Dermis blood vessel endothelial cell (primary cell): Measurements from ENCODE around the gene TCF3. TPM values are rescaled to one million over a fixed set of nuclear protein-coding genes. Genes with fewer than 3 reads are reported as not detected.
"Not testable (repeated sequence)": the region's sequence is repeated elsewhere in the genome, so short reads cannot be mapped to it uniquely, and the experiment has no call there.

ENCODE experiments used
- DNase-seq: peaks from one replicate; pipeline ENCODE4 v3.0.0; 2010
- total RNA-seq: library from RNA; depleted of rRNA; stranded (reverse); fragments of >200 nt; gene quantifications from 2 replicates; pipeline ENCODE4 v1.2.3, GENCODE V29; 2014

TCF3 gene
- total RNA-seq, result 94.1 and 144 TPM in 2 replicates

DNA sequence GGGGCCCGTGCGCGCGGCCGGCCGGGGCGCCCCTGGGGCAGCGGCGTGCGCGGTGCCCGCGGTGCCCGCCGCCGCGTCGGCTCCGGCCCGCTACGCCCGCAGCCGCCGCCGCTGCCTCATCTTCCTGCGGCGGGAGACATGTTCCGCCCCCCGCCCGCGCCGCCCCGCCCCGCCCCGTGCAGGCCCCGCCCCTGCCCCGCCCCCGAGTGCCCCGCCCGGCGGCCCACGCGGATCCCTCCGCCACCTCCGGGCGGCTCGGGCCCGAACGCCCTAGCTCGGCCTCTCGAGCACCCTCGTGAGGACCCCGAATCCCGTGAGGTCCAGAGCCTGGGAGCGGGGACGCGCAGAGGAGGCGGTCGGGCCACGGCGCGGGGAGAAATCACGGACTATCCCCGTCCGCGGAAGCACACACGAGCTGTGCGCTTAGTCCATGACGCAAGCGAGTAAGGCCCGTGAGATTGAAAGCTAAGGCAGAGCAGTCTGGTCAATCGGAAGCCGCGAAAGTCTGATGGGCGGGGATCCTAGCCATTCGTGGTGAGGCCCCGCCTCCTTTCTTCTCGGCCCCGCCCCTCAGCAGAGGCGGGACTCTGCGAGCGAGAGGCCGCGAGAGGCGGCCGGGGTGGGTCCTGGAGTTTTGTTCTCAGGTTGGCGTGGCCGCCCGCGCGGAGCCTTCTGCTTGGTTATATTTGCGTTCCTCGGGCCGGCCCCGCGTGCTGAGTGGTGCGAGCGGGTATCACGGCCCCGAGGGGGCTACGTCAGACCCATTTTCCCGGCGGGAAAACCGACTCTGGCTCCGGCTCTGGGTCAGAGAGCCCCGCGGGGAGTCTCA is at the start of gene TCF3:
TCF3 (minus strand) TSS at position 145 of the 829 bp plus-strand sequence. CDS start 2,367 bp downstream, outside the sequence.
- peak; percentile 99 for DNase-seq

DNA sequence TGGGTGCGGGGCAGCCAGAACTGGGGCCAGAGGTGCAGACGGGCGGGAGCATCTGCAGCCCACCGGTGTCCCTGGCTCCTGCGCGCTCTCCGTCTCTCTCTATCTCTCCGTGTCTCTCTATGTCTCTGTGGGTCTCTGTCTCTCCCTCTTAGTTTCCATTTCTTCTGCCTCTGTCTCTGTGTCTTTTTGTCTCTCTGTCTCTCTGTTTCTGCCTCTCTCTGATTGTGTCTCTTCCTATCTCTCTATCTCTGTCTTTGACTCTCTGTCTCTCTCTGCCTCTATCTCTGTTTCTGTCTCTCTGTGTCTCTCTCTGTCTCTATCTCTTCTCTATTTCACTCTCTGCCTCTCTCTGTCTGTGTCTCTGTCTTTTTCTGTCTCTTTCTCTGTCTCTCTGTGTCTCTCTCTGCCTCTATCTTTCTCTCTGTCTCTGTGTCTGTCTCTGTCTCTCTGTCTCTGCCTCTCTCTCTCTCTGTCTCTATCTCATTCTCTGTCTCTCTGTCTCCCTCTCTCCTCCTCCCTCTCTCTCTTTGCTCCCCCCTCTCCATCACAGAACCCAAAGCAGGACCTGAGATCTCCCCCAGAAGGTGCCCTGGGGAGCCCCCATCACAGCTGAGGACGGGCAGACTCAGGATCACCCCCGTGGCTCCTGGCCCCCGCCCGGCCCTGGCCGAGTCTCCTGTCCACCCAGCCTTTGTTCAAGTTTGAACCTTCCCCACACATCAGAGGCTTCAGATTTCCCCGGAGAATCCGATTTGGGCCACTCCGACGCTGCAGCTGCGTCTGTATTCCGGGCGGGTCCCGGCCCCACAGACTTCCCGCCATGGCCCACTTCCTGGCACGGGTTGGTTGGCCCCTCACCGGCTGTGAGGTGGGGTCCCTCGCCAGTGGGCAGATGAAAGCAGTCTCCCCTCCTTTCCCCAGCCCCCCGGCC is 48.6 kb upstream of the TCF3 start:
- DNase-seq, result no peak

DNA sequence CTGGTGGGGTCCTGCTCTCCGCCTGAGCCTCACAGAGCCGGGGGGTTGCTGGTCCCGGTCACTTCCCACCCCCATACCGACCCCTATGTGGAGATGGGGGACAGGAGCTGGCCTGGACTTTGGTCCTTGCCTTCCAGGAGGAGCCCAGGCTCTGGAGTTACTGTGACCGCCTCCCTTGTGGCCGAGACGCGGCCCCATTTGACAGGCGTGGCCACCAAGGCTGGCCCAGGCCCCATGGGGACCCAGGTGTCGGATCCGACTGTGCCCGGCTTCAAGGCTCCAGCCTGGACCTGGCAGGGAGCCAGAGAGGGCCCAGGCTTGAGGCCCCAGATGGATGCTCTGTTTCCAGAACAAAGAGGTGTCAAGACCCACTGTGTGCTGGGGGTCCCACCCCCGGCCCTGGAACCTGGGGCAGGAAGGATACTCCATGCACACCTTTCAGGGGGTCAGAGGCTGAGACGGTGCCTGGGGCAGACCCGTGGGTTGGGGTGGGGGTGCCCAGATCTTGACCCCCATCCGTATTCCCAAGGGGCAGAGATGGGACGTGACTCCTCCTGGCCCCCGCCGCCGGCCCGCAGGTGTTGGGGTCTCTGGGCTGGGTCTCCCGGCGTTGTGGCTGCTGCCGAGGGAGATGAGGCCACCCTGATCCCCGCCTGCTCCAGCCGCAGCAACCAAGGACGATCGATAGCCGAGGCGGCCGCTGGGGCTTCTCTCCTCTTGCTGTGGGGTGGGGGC is 47.8 kb upstream of the TCF3 start:
- no peak for DNase-seq

DNA sequence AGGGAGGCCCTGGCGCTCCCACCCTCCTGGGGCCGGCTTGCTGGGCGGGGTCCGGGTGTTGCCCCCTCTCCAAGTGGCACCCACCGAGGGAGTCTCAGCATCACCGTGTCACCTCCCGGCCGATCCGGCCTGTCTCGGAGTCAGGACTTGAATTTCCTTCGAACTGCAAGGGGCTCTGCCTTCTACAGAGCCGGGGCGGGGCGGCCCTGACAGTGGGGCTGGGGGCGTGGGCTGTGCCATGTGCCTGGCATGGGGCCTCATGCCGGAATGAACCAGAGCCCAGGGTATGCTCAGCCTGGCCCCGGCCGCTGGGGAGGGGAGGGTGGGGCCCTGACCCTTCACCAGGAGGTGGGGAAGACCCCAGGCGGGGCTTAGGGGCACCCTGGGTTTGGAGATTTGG is 47.0 kb upstream of the TCF3 start:
- no peak for DNase-seq

DNA sequence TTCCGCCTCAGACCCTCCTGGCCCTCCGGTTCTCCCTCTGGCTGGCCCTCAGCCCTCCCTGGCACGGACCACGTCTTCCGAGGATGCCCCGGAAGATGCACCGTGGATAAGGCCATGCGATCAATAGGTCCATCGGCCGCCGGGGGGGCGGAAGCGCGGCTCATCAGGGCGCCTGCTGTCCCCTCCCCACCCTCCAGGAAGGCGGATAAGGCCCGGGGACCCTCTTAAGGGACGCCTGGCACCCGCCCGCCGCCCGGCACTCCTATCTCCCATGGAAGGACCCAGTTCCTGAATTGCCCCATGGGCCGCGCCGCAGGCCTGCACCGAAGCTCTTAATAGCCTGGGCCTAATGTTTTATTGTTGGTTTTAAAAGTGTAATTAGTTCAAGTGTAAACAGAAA is 46.2 kb upstream of the TCF3 start:
- DNase-seq, result no peak

DNA sequence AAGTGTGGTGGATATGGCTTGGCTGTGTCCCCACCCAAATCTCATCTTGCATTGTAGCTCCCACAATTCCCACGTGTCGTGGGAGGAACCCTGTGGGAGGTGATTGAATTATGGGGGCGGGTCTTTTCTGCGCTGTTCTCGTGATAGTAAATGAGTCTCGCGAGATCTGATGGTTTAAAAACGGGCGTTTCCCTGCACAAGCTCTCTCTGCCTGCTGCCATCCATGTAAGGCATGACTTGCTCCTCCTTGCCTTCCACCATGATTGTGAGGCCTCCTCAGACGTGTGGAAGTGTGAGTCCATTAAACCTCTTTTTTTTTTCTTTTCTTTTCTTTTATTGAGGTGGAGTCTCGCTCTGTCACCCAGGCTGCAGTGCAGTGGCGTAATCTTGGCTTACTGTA is 43.1 kb upstream of the TCF3 start:
- DNase-seq, result not testable (repeated sequence)

DNA sequence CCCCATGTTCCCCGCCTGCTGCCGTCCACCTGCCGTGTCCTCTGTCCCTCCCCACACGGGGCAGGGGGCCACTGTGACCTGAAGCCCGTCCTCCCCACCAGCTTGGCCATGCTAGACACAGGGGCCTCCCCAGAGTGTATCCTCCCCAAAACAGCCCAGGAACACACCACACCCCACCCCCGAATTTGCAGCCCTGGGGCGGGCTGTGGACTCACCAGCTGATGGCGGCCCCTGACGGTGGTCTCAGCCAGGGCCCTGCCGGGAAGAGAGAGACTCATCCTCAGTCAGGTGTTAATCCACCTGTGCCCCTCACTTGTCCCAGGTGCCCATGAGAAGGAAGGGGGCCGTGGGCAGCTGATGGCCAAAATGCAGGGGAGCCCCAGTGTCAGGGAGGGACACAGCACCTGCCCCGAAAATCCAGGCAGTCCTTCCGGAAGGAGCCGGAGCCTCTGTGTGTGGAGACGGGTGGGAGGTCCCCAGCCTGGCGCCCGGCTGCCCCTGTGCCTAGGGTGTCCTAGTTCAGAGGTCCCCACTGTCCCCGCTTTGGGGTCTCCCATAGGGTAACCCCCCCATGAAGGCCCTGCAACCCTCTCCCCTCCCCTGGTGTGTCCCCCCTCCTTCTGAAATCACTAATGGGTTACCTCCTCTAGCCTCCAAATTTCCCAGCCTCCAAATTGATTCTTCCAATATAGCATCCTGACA is 39.3 kb upstream of the TCF3 start:
- no peak for DNase-seq

DNA sequence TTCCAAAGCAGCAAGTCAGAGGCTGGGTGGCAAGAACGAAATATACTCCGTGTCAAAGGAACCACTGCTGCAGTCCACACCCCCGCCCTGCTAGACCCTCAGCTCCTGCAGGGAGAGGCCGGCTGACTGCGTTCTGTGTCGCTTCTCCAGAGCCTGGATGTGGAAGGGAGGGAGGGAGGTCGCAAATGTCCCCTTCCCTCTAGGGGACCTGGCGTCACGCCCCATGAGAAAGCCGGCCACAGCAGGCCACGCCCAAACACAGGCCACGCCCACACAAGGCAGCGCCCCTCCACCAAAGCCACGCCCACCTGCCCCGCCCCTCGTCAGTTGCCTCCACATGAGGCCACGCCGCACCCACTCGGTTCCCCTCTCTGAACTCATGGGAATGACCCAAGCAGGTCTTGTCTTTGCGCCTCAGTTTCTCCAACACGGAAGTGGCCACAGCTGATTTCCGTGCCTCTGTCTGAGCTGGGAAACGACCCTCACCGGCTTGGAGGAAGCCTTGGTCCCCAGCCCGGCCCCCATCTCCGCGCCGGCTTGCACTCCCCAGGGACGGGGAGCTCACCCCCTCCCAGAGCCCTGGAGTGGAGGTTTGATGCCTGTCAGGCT is 38.4 kb upstream of the TCF3 start:
- peak; percentile 23 for DNase-seq

DNA sequence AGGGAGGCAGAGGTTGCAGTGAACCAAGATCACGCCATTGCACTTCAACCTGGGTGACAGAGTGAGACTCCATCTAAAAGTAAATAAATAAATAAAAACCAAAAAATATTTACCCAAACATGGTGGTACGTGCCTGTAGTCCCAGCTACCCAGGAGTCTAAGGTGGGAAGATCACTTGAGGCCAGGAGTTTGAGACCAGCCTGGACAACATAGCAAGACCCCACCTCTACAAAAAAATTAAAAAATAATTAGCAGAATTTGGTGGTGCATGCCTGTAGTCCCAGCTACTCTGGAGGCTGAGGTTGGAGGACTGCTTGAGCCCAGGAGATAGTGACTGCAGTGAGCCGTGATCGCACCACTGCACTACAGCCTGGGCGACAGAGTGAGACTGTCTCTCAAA is 33.4 kb upstream of the TCF3 start:
- not testable (repeated sequence) for DNase-seq

DNA sequence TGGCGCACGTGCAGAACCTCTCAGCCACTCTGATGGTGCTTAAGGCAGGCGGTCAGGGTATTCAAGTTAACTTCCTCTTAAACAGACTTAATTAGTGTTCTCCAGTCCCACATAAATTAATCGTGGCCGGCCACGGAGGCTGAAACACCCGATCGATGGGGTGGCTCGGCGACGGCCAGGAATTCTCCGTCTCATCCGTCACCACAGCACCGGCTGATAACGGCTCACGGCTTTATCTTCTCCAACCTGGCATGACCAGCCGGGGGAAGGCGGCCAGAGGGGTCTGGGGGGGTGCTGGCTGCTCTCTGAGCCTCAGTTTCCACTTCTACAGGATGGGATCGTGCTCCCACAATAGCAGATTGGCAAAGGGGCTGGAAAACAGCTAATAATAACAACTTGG is 32.6 kb upstream of the TCF3 start:
- DNase-seq, result no peak

DNA sequence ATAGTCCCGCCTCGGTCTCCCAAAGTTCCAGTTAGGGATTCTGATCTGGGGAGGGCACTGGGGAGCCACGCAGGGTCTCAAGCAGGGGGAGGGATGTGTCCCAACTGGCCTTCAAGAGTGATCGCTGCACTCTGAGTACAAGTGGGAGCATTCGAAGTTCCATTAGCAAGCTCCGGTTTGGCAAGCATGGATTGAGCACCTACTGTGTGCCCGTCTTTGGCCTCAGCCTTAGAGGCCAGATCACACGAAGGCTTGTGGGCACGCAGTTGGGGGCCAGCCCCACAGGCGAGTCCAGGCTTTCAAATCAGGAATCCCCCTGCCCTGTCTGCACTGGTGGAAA is 32.1 kb upstream of the TCF3 start:
- no peak for DNase-seq

DNA sequence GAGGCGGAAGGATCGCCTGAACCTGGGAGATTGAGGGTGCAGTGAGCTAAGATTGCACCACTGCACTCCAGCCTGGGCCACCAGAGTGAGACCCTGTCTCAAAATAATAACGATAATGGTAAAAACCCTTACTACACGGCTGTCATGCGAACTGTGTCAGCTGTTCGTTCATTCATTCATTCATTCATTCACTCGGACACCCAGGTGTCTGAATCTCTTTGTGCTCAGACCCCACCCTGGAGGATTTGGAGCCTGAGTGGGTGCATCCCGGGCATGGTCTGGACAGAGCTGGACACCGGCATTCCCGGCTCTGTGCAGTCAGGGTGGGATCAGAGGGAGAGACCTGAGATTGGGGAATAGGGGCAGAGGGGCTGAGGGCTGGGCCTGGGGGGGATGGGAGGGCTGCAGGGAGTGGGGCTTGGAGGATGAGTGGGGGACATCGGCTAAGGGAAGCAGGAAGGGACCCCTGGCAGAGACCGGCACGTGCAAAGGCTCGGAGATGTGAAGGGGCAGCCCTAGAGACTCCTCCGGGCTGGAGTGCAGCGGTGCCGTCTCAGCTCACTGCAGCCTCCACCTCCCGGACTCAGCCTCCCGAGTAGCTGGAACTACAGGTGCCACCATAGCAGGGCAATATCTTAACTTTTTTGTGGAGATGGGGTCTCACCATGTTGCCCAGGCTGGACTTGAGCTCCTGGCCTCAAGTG is 31.6 kb upstream of the TCF3 start:
- DNase-seq, result no peak

DNA sequence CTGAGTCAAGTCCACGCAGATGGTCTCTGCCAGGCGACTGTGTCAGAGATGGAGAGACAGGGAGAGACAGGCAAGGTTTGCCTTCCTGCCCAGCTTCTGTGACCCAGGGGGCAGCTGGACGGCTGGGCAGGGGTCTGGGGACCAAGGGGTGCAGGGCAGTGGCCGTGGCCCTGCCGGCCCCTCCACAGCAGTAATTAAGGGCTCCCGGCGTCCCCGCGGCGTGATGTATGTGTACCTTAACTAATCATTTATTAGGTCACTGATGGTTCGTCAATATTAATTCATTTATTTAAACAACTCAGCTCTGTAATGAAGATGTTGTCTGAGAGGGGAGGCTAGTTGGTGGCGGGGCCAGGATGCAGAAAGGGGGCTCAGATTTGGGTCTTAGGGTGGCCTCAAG is 28.6 kb upstream of the TCF3 start:
- no peak for DNase-seq

DNA sequence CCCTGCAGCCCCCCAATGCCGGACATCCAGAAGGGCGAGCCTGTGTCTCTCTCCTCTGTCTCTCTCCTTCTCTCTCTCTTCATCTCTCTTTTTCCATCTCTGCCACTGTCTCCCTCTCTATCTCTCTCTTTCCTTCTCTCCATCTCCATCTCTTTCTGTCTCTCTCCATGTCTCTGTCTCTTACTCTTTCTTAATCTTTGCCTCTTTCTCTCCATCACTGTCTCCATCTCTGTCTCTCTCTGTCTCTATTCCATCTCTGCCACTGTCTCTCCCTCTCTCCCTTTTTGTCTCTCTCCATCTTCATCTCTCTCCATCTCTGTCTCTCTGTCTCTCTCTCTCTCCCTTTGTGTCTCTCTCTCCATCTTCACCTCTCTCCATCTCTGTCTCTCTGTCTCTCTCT is 25.7 kb upstream of the TCF3 start:
- DNase-seq, result no peak

DNA sequence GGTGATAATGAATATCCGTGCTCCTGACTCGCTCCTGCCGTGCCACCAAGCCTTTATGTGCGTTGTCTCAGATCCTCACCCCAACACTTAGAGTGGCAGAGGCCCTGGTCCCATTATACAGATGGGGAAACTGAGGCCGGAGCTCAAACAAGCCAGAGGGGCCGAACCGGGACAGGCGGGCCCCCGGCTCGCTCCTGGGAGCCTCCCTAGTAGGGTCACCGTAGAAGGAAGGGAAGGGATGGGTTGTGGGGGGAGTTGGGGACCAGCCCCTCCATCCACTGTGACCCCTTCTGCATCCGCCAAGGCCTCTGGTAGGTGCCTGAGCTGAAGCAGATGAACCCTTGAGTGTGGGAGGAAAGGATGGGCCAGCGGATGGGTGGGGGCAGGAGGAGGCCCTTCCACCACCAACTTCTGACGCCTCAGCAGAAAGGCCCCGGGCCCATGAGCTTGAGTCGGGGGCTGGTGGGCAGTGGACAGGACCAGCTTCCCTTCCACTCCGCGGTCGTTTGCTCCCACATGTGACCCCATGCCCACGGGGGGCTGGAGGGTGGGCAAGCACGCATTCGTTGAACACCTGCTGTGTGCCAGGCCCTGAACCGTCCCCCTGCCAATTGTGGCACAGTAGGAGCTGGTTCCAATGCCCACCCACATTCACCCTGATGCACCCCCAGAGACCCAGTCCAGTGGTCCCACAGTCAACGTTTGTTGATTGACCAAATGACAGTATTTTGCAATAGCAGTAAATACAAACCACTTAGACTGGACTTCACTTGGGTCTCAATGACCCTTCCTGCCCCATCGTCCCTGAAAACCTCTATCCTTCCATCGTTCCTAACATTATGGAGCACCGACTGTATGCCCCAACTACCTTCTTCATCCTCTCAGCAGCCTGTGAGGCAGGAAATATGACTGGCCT is 24.2 kb upstream of the TCF3 start:
- DNase-seq, result no peak

DNA sequence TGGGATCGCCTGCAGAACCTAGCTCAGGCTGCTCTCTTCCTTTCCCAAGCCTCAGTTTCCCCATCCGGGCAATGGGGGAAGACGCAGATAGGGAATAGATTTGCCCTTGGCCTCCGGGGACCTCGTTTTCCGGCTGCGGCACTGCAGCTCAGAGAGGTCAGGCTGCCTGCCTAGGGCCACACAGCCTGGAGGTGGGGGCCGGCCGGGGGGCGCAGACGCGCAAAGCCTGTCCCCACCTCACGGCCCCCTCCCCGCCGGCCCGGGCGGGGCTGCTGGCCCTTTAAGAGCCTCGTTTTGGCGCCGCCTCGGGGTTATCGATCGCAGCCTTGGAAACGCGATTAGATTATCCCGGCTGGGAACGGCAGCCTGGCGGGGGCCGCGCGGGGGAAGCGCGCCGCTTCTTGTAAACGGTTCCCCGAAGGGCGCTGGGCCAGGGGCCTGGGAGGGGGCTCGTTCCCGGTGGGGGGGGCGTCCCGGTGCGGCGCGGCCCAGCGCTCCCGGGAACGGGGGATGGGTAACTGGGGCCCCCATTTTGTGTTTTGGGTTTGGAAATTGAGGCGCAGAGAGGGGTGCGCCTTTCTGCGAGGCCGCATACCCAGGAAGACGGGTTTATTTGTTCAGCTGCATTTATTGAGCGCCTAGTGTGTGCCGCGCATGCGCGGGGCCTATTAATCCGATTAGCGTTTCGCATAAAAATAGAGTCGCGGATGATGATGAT is 23.4 kb upstream of the TCF3 start:
- DNase-seq, result no peak

DNA sequence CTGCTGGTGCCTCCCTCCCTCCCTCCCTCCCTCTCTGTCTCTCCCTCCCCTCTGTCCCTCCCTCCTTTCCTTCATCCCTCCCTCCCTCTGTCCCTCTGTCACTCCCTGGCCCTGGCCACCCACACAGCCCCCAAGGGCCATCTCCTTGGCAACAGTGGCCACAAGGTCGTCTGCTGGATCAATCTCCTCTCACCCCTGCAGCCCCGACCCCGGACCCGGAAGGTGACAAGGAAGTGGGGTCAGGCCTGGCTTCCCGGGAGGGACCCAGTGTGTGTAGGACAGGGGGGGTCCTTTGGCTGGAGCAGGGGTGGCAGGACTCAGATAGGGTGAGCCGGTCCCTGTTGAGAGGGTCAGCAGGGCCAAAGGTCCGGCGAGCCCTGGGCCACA is 21.9 kb upstream of the TCF3 start:
- DNase-seq, result no peak

DNA sequence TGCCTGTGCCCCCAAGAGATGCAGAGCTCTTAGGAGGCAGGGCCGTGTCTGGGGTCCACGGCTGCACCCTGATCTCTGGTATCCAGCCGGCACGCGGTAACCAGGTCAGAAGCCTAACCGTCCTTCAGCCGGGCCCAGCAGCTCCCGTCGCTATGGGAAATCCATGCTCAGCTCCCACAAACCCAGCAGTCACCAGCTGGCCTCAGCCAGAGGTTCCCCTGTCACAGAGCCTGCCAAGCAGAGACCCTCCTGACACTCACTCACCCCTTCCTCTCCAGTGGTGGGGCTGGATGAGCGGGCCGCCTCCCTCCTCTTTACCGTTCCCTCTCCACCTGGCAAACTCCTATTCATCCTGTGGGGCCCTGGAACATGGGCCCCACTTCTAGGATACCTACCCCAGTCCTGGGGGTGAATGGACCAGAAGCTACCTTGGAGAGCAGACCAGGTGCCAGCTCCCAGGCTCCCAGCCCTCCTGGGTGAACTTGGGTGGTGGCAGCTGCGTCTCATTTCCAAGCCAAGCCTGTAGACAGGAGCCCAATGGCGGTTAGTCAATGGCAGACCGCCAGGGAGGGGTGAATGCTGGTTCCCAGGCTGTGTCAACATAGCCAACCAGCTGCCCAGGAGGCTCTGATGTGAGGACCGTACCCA is 21.4 kb upstream of the TCF3 start:
- DNase-seq, result no peak
